NOMO-1 (cell line): ENCODE measurements around the gene KICS2.

Experiments
- DNase-seq, 2 experiments: peaks; one replicate each; lab custom pipeline; 2025; ENCODE audit not compliant: unreplicated experiment in 2 of 2; lab: John Stamatoyannopoulos, UW

KICS2 gene

DNA sequence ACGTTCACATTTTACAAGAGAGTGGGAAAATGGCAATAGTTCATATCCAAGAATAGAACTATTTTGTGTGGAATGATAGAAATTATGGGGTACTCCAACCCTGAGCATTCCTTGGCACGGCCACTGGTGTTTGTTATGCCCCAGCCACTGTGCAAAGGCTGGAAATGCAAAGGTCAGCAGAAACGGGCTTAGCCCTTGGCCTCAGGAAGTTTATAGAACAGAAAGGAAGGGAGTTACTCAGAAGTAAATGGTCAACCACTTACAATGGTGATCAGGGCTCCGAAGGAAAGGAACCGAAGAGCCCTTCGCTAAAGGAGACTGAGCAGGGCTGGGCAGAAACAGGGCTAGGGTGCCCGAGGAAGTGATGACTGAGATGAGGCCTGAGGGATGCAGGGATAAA, 45.1 kb downstream of the KICS2 start:
- no peak for DNase-seq

DNA sequence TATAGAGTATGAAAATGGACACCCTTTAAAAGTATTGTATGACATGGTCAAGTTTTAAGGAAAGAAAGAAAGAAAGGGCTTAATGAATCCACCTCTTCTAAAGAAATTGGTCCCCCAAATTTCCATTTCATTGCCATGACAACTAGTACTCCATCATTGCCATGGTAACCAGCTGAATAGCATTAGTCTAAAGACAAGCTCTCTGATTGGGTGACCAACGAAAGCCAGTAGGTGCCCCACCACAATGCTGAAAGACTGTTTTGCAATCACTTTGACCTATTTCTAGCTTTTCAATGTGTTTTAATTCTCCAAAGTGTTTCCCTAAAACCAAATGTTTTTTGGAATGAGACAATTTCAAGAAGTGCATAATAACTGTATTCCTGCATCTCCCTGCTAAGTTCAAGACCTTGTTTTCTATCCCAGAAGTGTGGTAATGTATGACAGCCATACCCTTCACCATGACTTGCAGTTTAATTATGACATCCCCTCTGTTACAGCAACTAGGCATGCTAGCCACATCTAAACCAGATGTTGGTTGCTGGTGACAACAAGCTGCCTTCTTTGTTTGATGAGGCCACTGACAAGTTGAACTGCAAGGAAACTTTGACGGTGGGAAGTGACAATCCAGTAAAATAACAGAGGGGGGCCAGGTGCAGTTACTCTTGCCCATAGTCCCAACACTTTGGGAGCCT, 46.7 kb downstream of the KICS2 start:
- peak; percentile 51 to 72 for DNase-seq

DNA sequence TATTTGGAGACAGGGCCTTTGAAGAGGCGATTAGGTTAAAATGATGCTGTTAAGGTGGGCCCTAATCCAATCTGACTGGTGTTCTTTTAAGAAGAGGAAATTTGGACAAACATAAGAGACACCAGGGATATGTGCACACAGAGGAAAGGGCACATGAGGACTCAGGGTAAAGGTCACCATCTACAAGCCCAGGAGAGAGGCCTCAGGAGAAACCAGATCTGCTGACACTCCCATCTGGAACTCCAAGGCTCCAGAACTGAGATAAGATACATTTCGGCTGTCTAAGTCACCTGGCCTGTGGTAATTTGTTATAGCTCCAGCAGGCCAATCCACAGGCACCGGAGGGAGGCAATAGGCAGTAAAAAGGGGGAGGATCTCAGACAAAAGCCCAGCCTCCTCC, 48.6 kb downstream of the KICS2 start:
- no peak for DNase-seq
